GM19351 (cell line): Measurements from ENCODE around the gene NDUFV1.
"Not testable (repeated sequence)": the region's sequence is repeated elsewhere in the genome, so short reads cannot be mapped to it uniquely, and the experiment has no call there.

Source experiments
- ATAC-seq: cut with Tn5 transposase; IDR thresholded peaks from one replicate; pipeline ENCODE4 v1.9.1; 2021; ENCODE audit warnings: mild to moderate bottlenecking, moderate library complexity; ENCODE audit not compliant: unreplicated experiment

NDUFV1 gene

DNA sequence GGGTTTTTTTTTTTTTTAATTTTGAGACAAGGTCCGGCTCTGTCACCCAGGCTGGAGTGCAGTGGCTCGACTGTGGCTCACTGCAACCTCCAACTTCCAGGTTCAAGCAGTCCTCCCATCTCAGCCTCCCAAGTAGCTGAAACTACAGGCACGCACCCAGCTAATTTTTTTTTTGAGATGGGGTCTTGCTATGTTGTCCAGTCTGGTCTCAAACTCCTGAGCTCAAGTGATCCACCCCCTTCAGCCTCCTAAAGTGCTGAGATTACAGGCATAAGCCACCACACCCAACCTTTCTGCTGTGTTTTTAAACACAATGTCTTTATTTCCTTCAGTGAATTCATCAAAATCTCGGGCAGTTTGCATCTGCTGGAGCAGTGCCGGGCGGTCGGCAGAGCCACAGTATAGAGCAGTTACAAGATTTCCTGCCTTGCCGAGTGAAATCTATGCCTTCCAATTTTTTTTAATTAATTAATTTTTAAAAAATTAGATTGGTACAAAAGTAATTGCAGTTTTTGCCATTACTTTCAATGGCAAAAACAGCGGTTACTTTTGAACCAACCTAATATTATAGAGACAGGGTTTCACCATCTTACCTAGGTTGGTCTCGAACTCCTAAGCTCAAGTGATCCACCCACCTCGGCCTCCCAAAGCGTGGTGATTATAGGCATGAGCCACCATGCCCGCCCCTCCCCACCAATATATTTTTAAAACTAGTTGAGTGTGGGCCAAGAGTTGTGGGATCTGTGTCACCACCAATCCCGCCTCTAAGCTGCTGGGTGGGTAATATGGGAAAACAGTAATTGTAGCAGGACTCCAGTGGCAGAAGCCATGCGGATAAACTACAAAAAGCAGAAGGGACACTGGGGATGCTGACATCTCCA lies 46.5 kb downstream of the NDUFV1 start:
- no peak for ATAC-seq

GRCh38 chr11:67654225-67654624 lies 47.5 kb downstream of the NDUFV1 start:
- ATAC-seq: no peak

DNA sequence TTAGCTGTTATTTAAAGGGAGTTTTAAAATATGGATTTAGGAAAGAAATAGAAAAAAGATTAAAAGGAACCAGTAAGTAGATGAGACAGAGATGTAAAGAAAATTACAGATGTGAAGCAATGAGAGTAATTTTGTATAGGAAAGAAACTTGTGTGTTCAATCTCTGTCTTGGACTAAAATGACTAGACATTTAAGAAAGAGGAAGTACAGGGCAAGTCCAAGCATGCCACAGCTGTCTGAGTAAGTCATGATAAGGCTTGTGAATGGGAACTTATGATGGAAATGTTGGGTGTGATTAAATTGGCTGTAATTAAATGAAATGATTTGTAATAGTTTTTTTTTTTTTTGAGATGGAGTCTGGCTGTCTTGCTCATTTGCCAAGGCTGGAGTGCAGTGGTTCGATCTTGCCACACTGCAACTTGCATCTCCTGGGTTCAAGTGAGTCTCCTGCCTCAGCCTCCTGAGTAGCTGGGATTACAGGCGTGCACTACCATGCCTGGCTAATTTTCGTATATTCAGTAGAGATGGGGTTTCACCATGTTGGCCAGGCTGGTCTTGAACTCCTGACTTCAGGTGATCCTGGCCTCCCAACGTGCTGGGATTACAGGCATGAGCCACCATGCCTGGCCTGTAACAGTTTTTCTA lies 49.7 kb downstream of the NDUFV1 start:
- no peak for ATAC-seq

DNA sequence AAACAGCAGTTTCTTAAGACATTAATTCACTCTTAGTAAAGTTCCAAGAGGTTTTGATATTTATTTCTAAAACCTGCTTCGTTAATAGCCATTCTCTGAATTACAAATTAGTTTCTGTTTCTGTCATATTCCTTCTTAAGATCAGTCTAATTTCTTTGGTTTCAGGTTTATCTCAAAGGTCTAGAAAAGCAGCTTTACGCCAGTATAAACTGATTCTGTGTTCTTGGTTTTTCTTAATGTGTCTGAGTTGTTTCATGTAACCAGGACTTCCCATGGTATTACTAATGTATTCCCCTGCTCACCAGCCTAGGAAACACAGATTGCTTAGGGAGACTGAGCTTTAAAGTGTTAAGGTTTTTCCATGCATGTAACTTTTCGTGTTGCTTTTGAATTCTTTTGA lies 50.6 kb downstream of the NDUFV1 start:
- no peak for ATAC-seq

DNA sequence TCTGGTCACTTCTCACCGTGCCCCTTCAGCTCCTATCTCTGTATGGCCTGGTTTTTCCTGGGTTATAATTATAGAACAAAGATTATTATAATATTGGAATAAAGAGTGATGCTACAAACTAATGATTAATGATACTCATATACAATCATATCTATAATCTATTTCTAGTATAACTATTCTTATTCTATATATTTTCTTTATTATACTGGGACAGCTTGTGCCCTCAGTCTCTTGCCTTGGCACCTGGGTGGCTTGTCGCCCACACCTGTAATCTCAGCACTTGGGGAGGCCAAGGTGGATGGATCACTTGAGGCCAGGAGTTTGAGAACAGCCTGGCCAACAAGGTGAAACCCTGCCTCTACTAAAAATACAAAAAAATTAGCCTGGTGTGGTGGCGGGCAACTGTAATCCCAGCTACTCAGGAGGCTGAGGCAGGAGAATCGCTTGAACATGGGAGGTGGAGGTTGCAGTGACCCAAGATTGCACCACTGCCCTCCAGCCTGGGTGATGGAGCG lies 53.0 kb downstream of the NDUFV1 start:
- ATAC-seq: not testable (repeated sequence)

GRCh38 chr11:67660752-67661151 lies 54.0 kb downstream of the NDUFV1 start:
- ATAC-seq: not testable (repeated sequence)
